IPS-18c (cell line): ENCODE data around the gene ENAH.

ENCODE experiments used
- H3K4me3 ChIP-seq: 2 replicates; pipeline ENCODE4 v1.7.0; 2013; ENCODE audit warnings: low read depth, mild to moderate bottlenecking, low read length, moderate library complexity; ENCODE audit not compliant: insufficient read depth
- H3K9me3 ChIP-seq: one replicate; pipeline ENCODE4 v1.6.1; 2013; ENCODE audit warnings: mild to moderate bottlenecking, low read length, moderate library complexity; ENCODE audit not compliant: control insufficient read depth, insufficient read depth

ENAH gene

GRCh38 chr1:225559326-225559725, 93.6 kb downstream of the ENAH start:
- Histone ChIP-seq H3K9me3 (no peaks in the 10 kb centered on the region), H3K4me3 (no peak overlapping the region)

- Histone ChIP-seq H3K9me3 (no peaks in the 10 kb centered on the region), H3K4me3 (no peak overlapping the region)
Measured at GRCh38 chr1:225556694-225557093, 96.2 kb downstream of the ENAH start.

GRCh38 chr1:225555821-225556220, 97.1 kb downstream of the ENAH start:
- no peak overlapping the region for H3K4me3 ChIP-seq
- no peaks in the 10 kb centered on the region for H3K9me3 ChIP-seq

GRCh38 chr1:225554216-225554812, 98.6 kb downstream of the ENAH start:
- Histone ChIP-seq H3K9me3 (no peaks in the 10 kb centered on the region), H3K4me3 (no peak overlapping the region)

- Histone ChIP-seq H3K4me3 (no peak overlapping the region), H3K9me3 (no peaks in the 10 kb centered on the region)
Measured at GRCh38 chr1:225549821-225550220, 103.1 kb downstream of the ENAH start.

DNA sequence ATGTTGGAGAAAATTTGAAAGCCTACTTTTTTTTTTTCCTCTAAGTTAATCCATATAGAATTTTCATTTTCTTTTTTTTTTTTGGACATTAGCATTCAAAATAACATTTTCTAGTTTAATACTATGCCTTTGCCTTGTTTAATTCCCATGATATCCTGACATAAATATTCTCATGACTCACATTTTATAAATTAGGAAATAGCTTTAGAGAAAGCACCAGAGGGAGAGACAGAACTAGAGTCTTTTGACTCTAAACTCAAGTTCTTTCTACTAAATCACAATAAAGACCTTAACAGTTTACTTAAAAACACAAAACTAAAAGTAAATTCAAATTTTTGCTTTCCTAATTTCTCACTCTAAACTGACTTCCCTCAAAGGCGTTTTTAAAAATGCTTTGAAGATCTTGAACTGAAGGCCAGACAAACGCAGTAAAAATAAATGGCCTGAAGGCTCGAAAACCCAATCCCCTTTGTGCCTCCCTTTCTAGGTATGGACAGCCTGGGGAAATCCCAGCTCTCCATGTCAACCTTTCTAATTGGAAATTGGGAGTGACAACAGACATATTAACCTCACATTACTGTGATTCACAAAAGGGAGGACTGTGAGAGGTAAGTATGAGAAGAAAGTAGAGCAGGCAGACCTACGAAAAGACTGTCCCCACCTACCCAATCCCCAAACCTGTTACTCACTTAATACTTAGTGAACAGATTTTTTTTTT, 104.6 kb downstream of the ENAH start:
- Histone ChIP-seq H3K9me3 (no peaks in the 10 kb centered on the region), H3K4me3 (no peak overlapping the region)

GRCh38 chr1:225545649-225546048, 107.3 kb downstream of the ENAH start:
- H3K4me3 ChIP-seq = no peak overlapping the region
- no peaks in the 10 kb centered on the region for H3K9me3 ChIP-seq

- no peak overlapping the region for H3K4me3 ChIP-seq
- no peaks in the 10 kb centered on the region for H3K9me3 ChIP-seq
Measured at GRCh38 chr1:225544924-225545323, 108.0 kb downstream of the ENAH start.

GRCh38 chr1:225544263-225544662, 108.7 kb downstream of the ENAH start:
- no peaks in the 10 kb centered on the region for H3K9me3 ChIP-seq
- no peak overlapping the region for H3K4me3 ChIP-seq

DNA sequence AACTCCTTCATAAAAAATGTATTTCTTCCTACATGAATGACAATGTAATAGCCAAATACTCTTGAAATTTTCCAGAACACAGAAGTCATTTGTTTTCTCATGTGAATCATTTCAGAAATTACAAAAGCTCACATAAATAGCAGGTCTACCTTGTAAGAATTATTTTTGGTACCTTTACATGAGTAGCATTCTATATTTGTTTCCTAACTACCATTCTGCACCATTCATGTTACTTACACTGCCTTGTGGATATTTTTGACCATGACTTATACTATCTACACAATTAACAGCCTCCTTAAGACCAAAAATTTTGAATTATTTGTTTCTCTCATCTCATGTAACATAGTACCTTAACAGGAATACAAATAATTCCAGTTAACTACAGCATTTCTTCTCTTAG, 109.6 kb downstream of the ENAH start:
- Histone ChIP-seq H3K4me3 (no peak overlapping the region), H3K9me3 (no peaks in the 10 kb centered on the region)

DNA sequence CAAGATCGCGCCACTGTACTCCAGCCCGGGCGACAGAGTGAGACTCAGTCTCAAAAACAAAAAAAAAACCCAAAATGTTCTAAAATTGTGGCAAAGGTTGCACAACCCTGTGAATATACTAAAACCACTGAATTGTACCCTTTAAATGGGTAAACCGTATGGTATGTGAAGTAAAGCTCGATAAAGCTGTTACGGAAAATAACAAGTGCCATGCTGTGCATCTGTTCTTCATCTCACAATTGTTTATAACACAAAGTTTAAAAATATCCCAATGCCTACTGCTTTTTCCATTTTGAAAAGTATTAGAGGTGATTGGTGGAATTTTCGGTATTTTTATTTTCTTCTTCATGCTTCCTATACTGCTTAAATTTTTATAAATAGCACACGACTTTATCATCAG, 111.5 kb downstream of the ENAH start:
- no peak overlapping the region for H3K4me3 ChIP-seq
- H3K9me3 ChIP-seq = no peaks in the 10 kb centered on the region

DNA sequence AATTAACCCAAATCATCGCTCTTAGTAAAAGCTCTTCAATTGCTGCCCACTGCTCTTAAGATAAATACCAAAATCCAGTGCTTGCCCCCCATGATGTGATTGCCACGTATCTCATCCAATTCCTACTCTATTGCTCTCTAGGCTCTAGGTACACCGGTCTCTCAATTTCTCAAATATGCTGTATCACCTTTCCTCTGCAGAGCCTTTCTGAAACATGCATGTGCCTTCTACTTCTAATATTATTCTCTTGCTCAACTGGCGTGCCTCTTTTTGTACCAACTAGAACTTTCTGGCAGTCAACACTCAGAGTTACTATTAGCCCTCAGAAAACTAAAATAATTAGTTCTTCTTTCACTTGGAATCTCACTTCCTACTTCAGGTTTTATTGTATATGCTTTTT, 113.3 kb downstream of the ENAH start:
- no peaks in the 10 kb centered on the region for H3K9me3 ChIP-seq
- H3K4me3 ChIP-seq = no peak overlapping the region

DNA sequence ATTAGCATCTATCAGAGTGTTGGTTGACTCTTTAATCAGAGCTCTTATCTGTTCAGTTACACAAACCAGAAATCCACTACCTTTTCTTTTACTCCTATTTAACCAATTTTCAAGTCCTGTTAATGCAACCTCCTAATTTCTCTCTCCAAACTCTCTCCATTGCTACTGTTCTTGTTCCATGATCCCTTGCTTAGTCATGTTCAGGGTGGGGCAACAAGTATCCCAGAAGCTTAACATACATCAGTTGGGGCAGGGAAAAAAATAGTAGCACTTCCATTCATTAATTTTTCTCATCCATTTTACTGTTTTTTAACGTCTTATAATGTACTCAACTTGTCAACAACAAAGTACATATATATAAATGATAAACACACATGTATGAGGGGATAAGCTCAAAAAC, 113.9 kb downstream of the ENAH start:
- no peaks in the 10 kb centered on the region for H3K9me3 ChIP-seq
- H3K4me3 ChIP-seq = no peak overlapping the region

DNA sequence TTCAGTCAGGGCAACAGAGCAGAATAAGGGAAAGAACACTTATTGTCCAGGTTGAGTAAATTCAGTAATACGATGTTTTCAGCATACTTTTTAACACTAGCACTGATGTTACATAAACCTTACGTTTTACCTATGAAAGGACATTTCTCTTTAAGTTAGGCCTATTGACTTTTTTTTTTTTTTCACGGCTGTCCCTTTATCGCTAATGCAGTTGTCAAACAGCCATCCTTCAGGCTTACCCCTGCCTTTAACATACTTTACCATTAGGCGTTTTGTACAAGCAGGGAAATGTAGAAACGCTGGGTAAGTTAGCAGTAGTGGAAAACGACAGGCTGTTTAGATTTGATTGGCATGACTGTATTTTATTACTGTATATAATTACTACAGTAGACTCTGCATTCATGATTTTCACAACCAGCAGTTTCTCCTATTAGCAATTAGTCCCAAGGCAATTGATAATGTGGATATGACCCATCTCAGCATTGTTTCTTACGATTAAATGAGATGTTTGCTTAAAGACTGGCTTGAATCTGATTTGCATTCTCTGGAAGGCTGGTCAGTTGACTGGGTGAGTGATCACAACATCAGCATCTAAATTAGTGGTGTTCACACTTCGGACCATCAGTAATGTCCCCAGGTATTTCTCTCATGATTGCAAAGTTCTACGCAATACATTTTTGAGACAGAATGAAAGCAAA, 115.2 kb downstream of the ENAH start:
- no peaks in the 10 kb centered on the region for H3K9me3 ChIP-seq
- no peak overlapping the region for H3K4me3 ChIP-seq

- no peak overlapping the region for H3K4me3 ChIP-seq
- no peaks in the 10 kb centered on the region for H3K9me3 ChIP-seq
Measured at GRCh38 chr1:225535280-225535679, 117.6 kb downstream of the ENAH start.

DNA sequence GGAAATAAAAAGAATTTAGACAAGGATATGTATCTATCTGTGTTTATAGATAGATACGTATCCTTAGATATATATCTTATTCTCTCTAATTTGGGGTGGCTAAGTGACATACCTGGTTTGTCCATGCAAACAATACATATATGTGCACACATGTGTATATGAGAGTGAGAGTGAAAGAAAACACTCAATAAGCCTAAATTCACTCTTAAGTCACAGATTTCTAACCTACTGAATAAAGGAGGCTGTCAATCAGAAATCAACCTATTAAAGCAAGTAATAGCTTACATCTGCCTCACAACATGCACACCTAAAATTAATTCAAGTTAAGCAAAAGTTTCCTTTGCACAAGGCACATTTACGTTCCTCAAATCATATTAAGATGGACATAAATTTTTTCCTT, 118.2 kb downstream of the ENAH start:
- Histone ChIP-seq H3K4me3 (no peak overlapping the region), H3K9me3 (no peaks in the 10 kb centered on the region)

- H3K9me3 ChIP-seq = no peaks in the 10 kb centered on the region
- H3K4me3 ChIP-seq = no peak overlapping the region
Measured at GRCh38 chr1:225534135-225534534, 118.8 kb downstream of the ENAH start.

DNA sequence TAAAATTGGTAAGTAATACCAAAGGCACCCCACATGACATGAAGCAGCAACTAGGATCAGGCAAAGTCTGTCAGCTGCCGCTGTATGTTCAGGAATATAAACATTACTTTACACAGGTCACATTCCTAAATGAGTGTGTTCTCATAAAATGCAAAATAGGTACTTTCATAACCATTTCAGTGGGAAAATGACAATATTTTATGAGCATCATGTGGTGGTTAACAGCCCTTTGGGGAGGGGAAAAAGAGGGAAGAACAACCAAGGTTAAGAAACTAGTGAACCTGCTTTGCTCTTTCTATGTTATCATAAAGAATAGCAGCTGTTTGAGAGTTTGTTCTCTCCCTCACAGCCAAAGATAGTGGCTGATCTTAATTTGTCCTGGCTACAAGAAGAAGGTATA, 119.7 kb downstream of the ENAH start:
- no peaks in the 10 kb centered on the region for H3K9me3 ChIP-seq

More for the DNA sequence above, 119.7 kb downstream of the ENAH start:
- no peak overlapping the region for H3K4me3 ChIP-seq
